SKM-1 treated with dmso at 0.1 percent for 144 hours (cell line): Measurements from ENCODE around the gene NPM1.
"Not testable (repeated sequence)": the region's sequence is repeated elsewhere in the genome, so short reads cannot be mapped to it uniquely, and the experiment has no call there.

Source experiments
- DNase-seq: peaks from one replicate; lab custom pipeline; 2025; ENCODE audit not compliant: unreplicated experiment; lab: John Stamatoyannopoulos, UW

NPM1 gene

DNA sequence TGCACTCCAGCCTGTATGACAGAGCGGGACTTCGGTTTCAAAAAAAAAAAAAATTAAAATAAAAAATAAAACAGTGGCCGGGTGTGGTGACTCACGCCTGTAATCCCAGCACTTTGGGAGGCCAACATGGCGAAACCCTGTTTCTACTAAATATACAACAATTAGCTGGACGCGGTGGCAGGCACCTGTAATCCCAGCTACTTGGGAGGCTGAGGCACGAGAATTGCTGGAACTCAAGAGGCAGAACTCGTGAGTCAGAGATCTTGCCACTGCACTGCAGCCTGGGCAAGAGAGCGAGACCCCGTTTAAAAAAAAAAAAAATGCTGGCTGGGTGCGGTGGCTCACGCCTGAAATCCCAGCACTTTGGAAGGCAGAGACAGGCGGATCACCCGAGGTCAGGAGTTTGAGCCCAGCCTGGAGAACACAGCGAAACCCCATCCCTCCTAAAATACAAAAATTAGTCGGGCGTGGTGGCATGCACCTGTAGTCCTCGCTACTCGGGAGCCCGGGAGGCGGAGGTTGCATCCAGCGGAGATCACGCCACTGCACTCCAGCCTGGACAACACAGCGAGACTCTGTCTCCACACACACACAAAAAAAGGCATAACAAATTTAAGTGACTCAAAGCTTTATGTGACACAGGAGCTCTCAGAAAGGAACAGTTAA, 1.5 kb upstream of the NPM1 start:
- no peak for DNase-seq

DNA sequence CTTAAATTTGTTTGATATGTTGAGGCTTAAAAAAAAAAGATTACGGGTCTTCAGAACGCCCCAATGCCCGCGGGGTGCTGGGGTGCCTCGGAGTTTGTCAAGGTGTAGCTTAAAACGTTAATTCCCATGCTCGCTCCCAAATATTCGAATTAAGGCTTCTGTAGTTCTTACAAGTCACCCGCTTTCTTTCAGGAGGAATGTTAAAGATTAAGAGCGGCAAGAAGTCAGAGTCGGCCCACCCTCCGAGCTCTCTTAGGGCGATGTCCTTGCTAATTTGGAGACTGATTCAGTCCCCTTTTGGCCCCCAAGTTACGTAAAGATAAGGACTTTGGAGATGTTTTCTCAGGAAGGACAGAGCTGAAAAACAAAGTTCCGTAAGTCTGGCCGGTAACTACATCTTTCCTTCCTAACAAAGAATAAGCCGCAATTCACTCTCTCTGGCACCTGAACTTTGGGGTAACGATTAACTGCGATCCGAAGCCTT, 746 bp upstream of the NPM1 start:
- no peak for DNase-seq

DNA sequence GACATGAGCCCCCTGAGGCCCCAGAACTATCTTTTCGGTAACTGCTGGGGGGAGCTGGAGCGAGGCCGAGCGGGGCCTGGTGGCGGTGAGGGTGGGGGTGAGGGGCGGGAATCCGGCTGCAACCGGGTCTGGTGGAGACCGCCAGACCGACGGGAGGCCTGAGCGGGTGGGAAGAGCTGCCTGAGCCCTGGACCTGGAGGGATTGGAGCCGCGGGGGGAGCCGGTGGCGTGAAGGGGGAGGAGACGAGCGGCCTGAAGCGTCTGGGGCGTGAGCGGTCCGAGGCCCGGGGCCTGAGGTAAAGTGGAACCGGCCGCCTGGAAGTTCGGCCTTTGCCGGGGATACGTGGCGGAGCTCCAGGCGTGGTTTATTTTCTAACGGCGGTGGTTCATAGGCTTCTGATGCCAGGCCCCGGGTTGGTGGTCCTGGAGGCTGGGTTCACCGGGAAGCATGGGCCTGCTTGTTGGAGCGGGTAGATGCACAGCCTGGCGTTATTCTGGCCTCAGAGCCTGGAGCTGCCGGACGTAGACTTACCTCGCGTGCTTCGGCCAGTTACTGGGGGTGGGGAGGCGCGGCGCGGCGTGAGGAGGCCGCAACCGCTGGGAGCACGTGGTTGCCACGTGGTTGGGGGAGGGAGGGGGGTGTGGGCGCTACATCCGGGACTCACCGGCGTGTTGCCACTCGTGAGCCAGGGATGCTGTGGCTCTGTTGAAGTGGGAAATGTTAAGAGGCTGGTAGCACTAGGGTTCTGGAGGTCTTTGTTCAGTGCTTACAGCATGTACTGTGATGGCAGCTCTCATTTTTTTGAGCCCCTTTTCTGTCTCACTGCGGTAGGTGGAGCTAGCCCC, 544 bp downstream of the NPM1 start:
- DNase-seq = peak; percentile 47

DNA sequence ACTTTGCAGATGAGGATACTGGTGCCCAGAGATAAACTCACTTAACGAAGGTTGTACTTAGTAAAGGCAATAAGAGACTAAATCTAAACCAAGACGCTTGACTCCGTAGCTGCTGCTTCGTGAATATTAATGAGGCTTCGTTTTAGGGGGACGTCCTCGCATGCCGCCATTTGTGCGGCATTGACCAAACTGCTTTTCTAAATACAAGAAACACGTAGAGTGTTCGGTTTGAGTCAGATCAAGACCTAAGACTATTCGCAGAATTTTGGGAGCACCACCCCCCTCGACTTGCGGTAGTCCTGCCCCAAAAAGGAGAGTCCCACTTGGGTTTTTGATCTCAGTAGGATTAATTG, 1.1 kb downstream of the NPM1 start:
- DNase-seq = no peak

DNA sequence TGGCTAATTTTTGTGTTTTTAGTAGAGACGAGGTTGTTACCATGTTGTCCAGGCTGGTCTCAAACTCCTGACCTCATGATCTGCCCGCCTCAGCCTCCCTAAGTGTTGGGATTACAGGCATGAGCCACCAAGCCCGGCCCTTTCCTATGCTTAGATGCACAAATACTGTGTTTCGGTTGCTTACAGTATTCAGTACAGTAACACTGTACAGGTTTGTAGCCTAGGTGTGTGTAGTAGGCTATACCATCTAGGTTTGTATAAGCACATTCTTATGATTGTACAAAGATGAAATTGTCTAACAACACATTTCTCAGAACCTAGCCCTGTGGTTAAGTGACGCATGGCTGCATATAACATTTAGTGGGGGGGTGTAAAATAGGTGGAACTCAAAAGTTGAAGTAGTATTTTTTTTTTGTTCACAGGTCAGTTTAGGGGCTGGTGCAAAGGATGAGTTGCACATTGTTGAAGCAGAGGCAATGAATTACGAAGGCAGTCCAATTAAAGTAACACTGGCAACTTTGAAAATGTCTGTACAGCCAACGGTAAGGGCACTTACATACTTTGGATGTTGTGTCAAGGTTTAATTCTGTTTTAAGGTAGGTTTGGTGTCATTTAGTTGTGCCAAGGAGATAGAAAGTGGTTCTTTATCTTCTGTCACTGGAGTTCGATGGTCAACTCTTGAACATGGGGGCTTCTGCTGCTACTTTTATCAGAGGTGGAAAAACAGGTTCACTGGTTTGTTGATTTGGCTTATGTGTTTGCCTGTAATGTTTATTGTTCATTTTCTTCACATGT, 3.4 kb downstream of the NPM1 start:
- no peak for DNase-seq

DNA sequence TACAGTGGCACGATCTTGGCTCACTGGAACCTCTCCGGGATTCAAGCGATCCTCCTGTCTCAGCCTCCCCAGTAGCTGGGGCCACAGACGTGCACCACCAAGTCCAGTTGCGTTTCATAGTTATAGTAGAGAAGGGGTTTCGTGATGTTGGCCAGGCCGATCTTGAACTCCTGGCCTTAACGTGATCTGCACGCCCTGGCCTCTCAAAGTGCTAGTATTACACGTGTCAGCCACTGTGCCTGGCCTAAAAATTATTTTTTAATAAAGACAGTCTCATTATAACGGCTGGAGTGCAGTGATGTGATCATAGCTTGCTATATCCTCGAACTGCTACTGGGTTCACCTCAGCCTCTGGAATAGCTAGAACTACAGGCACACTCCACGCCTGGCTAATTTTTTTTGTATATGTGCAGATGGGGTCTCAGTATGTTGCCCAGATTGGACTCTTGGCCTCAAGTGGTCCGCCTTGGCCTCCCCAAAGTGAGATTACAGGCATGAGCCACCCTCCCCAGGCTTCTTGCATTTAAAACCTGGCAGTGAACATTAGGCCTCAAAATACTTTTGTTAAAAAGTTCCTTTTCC, 4.4 kb downstream of the NPM1 start:
- no peak for DNase-seq

DNA sequence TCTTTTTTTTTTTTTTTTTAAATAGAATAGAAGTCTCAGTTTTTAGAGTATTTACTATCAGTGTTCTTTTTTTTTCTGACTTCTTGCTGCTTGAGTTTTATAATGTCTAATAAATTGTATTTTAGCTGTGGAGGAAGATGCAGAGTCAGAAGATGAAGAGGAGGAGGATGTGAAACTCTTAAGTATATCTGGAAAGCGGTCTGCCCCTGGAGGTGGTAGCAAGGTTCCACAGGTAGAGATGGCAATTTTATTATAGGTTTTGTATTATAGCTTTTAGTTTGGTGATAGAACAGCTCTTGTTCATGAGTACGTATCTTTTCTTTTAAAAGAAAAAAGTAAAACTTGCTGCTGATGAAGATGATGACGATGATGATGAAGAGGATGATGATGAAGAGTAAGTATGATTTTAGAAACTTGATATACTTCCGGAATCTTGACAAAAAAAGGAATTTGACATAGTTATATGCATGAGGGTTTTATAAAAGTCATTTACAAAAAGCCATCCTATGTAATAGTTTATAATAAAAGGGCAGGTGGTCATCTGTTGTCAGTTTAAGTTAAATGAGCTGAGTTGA, 5.0 kb downstream of the NPM1 start:
- DNase-seq = no peak

DNA sequence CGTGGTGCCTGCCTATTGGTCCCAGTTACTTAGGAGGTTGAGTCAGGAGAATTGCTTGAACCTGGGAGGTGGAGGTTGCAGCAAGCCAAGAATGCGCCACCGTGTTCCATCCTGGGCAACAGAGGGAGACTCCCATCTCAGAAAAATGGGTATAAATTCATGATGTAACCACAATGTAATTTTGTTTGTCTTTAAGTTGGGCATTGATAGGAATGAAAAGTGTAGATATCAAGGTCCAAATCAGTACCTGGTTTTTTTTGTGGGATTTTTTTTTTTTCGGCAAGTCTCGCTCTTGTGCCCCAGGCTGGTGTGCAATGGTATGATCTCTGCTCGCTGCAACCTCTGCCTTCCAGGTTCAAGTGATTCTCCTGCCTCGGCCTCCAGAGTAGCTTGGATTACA, 7.4 kb downstream of the NPM1 start:
- no peak for DNase-seq

DNA sequence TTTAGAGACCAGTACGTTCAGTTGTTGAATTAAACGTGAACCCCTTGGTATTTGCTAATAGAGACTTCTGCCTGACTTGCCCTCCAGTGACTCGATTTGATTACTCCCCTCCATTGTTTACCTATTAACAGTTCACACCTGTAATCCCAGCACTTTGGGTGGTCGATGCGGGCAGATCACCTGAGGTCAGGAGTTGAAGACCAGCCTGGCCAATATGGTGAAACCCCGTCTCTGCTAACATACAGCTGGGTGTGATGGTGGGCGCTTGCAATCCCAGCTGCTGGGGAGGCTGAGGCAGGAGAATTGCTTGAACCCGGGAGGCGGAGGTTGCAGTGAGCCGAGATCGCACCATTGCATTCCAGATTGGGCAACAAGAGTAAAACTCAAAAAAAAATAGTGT, 8.9 kb downstream of the NPM1 start:
- not testable (repeated sequence) for DNase-seq

DNA sequence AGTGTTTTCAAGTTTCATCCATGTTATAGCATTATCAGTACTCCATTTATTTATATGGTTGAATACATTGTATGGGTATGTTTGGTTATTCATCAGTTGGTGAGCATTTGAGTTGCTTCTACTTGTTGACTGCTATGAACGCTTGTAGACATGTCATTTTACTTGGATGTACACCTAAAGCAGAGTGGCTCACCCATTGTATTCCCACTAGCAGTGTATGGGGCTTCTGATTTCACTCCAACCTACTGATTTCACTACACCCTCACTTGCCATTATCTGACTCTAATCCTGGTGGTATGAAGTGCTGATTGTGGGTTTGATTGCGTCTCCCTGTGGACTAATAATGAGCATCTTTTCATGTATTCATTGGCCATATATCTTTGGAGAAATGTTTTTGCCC, 9.5 kb downstream of the NPM1 start:
- DNase-seq = no peak

DNA sequence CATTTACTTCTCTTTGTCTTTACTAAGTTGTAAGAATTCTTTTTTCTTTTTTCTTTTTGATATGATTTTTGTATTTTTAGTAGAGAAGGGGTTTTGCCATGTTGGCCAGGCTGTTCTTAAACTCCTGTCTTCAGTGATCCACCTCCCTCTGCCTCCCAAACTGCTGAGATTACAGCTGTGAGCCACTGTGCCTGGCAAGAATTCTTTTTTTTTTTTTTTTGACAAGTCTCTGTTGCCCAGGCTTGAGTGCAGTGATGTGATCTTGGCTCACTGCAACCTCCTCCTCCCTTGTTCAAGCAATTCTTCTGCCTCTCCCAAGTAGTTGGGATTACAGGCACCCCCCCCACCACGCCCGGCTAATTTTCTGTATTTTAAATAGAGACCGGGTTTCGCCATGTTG, 9.9 kb downstream of the NPM1 start:
- no peak for DNase-seq

DNA sequence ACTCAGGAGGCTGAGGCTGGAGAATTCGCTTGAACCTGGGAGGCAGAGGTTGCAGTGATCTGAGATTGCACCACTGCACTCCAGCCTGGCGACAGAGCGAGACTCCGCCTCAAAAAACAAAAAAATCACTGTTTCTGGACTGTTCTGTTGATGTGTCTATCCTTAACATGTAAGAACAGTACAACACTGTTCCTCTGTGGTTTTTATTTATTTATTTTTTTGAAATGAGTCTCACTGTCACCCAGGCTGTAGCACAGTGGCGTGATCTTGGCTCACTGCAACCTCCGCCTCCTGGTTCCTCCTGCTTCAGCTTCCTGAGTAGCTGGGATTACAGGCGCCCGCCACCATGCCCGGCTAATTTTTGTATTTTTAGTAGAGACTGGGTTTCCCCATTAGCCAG, 11.0 kb downstream of the NPM1 start:
- not testable (repeated sequence) for DNase-seq

DNA sequence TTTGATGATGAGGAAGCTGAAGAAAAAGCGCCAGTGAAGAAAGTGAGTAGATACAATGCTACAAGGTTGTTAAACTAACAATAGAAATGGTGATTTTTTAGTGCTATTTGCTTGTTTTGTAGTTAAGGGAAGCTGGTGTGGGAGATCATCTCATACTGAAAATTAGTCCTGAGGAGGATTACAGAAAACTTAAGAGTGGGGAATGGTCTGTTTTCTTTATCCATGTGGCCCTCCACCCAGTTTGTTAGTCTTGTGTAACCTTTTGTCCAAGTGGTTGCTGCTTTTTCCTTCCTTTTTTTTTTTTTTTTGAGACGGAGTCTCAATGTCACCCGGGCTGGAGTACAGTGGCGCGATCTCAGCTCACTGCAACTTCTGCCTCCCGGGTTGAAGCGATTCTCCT, 12.5 kb downstream of the NPM1 start:
- no peak for DNase-seq

DNA sequence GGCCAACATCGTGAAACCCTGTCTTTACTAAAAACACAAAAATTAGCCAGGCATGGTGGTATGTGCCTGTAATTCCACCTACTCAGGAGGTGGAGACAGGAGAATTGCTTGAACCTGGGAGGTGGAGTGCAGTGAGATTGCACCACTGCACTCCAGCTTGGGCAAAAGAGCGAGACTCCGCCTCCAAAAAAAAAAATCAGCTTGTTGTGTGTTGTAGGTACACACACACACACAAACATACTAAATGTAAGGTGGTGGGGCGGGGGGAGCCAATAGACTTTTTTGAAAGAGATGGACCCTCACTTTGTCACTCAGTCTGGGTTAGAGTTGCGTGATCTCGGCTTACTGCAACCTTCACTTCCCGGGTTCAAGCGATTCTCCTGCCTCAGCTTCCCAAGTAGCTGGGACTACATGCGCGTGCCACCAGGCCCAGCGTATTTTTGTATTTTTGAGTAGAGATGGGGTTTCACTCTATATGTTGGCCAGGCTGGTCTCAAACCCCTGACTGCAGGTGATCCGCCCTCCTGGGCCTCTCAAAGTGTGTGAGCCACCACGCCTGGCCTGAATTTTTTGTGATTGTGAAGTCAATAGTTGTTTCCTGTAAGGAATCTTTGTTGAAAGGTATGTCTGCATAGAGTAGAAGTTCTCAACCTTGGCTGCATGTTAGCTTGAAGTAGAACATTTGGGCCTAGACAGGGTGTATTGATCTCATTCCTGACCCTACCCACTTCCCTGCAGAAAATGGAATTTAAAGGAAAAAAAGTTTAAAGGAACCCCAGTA, 13.7 kb downstream of the NPM1 start:
- no peak for DNase-seq

DNA sequence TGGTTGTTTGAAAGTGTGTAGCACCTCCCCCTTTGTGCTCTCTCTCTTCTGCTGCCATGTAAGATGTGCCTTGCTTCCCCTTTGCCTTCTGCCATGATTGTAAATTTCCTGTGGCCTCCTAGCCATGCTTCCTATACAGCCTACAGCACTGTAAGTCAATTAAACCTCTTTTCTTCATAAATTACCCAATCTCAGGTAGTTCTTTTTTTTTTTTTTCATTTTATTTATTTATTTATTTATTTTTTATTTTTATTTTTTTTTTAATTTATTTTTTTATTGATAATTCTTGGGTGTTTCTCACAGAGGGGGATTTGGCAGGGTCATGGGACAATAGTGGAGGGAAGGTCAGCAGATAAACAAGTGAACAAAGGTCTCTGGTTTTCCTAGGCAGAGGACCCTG, 15.1 kb downstream of the NPM1 start:
- not testable (repeated sequence) for DNase-seq

DNA sequence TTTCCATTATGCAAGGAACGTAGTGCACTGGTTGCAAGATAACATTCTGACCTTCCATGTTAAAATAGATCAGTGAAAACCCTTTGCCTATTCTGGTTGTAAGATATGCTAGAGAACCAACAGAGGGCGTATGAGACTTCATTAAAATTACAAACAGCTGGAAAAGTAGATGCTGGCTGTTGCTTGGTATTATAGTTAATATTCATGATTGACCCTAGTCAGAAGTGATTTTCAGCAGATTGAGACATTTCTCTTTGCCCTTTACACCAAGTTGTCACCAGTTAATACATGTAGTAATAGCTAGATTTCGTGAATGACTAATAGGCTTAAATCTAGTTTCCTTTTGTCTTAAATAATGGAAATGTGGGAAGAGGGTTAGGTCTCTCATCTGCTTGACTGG, 18.0 kb downstream of the NPM1 start:
- no peak for DNase-seq

DNA sequence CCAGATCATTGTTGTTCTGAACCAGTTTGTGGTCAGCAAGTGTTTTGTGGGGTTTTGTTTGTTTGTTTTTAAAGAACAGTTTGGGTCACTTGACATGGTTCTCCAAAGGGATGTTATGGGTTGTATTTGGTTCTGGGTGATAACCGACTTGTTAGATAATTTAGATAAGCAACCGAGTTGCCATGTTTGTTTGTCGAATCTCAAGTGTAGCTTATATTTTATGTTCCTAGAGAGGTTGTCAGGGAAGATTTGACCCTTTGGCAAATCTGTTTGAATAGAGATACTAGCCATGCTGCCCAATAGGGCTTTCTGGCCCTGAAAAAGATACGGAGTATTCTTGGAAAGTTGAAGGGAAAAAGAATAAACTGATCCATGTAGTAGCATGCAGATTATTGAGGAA, 19.6 kb downstream of the NPM1 start:
- DNase-seq = no peak

DNA sequence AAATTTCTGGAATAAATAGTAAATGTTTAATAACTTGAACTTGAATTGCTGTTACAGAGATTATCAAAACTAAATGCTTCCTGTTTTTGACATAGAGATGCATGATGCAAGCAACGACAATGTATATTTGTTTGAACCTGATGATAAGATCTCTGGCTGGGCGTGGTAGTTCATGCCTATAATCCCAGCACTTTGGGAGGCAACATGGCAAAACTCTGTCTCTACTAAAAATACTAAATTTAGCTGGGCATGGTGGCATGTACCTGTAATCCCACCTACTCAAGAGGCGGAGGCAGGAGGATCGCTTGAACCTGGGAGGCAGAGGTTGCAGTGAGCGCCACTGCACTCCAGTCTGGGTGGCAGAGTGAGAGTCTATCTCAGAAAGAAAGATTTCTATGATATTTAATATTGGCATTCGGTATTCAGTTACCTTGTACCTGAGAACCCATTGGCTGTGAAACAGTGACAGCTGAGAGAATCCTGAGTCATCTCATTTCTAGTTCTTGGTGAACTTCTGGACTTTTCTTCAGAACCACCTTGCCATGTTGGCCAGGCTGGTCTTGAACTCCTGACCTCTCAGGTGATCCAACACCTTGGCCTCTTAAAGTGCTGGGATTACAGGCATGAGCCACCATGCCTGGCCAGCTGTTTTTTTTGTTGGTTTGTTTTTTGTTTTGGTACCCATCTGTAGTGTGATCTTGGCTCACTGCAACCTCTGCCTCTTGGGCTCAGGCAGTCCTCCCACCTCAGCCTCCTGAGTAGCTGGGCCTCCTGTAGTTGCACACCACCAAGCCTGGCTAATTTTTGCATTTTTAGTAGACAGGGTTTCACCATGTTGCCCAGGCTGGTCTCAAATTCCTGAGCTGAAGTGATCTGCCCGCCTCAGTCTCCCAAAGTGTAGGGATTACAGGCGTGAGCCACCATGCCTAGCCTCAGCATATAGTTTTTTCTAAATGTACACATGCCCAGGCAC, 21.8 kb downstream of the NPM1 start:
- no peak for DNase-seq

DNA sequence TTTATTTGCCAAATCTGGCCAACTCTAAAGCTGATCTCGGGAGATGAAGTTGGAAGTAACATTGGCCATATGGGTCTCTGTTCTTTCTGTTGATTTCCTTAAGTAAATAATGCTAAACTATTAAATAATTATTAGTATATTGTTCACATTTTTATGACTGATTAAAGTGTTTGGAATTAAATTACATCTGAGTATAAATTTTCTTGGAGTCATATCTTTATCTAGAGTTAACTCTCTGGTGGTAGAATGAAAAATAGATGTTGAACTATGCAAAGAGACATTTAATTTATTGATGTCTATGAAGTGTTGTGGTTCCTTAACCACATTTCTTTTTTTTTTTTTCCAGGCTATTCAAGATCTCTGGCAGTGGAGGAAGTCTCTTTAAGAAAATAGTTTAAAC, 22.5 kb downstream of the NPM1 start:
- DNase-seq = no peak
